Activated B cell treated with CpG ODN at 0.5 μM for 24 hours (primary cell): ENCODE data around the gene NAPG. TPM values are rescaled to one million over a fixed set of nuclear protein-coding genes. Genes with fewer than 3 reads are reported as not detected.
"Not testable (repeated sequence)": the region's sequence is repeated elsewhere in the genome, so short reads cannot be mapped to it uniquely, and the experiment has no call there.

Experiments used
- ATAC-seq: fragments of 200-7000 bp; cut with Tn5 transposase; one replicate; pipeline ENCODE4 v1.10.0; 2021; ENCODE audit warnings: low read depth, mild to moderate bottlenecking, moderate library complexity
- CTCF ChIA-PET: fragments of 350-600 bp; sonication (Branson Sonifier 250); formaldehyde crosslinking; loops from one replicate; lab custom pipeline; 2021; ENCODE audit warnings: antibody characterized with exemption; lab: Charles Lee
- POLR2A ChIA-PET: fragments of 350-600 bp; sonication (Branson Sonifier 250); formaldehyde crosslinking; loops from one replicate; lab custom pipeline; 2021; ENCODE audit warnings: antibody characterized with exemption; lab: Charles Lee
- DNase-seq: peaks from one replicate; pipeline ENCODE4 v3.0.0; 2022
- H3K27ac Mint-ChIP-seq: one replicate; pipeline ENCODE4 v1.8.0; 2020; ENCODE audit warnings: mixed read lengths
- H3K27me3 Mint-ChIP-seq: one replicate; pipeline ENCODE4 v1.8.0; 2021; ENCODE audit warnings: mixed read lengths
- H3K36me3 Mint-ChIP-seq: one replicate; pipeline ENCODE4 v1.8.0; 2021; ENCODE audit warnings: low read depth, mixed read lengths
- H3K4me1 Mint-ChIP-seq: one replicate; pipeline ENCODE4 v1.8.0; 2021; ENCODE audit warnings: mixed read lengths
- H3K4me3 Mint-ChIP-seq: one replicate; pipeline ENCODE4 v1.8.0; 2020; ENCODE audit warnings: mild to moderate bottlenecking, mixed read lengths
- H3K9me3 Mint-ChIP-seq: one replicate; pipeline ENCODE4 v1.8.0; 2020; ENCODE audit warnings: mixed read lengths
- intact Hi-C: fragments of 100-400 bp; cut with micrococcal nuclease; formaldehyde crosslinking; loops from one replicate; pipeline ENCODE4 v1.15.1; 2024
- total RNA-seq: library from RNA; stranded (reverse); gene quantifications from 2 replicates; pipeline ENCODE4 v1.2.3, GENCODE V29; 2022
- TF ChIP-seq, protein P1 (sequence below): fragments of 200-600 bp; IDR thresholded peaks from one replicate; pipeline ENCODE4 v1.8.0; 2022; ENCODE audit warnings: antibody characterized with exemption, mild to moderate bottlenecking

NAPG gene
- total RNA-seq, 1 donor from 2014 or later: 33.3 TPM

DNA sequence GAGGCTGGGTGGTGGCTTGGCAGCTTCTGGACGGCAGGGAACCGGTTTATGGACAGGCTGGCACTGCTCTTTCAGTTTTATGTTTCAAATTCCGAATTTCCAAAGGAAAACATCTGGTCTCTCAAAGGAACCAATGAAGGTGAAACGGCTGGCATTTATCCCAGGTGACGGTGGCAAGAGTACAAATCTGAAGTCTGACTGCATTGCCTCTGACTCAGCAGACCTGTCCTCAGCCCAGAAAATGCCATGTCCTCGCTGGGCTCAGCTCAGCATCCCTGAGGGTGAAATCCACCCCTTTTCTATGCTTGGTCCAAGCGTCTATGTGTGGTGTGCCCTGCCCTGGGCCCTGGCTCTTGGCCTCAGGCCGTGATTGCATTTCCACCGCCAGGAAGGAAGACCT is 38.1 kb downstream of the NAPG start:
- Mint-ChIP-seq H3K4me3 (no peak overlapping the region), H3K27me3 (no peaks in the 10 kb centered on the region), H3K27ac (no peak overlapping the region), H3K9me3 (no peaks in the 10 kb centered on the region), H3K4me1 (peaks cover 13% of the 10 kb centered on the region), H3K36me3 (no peaks in the 10 kb centered on the region)
- no peak for DNase-seq
- ChIA-PET CTCF (no interaction called here), POLR2A (no interaction called here)
- TF ChIP-seq, protein P1, sequence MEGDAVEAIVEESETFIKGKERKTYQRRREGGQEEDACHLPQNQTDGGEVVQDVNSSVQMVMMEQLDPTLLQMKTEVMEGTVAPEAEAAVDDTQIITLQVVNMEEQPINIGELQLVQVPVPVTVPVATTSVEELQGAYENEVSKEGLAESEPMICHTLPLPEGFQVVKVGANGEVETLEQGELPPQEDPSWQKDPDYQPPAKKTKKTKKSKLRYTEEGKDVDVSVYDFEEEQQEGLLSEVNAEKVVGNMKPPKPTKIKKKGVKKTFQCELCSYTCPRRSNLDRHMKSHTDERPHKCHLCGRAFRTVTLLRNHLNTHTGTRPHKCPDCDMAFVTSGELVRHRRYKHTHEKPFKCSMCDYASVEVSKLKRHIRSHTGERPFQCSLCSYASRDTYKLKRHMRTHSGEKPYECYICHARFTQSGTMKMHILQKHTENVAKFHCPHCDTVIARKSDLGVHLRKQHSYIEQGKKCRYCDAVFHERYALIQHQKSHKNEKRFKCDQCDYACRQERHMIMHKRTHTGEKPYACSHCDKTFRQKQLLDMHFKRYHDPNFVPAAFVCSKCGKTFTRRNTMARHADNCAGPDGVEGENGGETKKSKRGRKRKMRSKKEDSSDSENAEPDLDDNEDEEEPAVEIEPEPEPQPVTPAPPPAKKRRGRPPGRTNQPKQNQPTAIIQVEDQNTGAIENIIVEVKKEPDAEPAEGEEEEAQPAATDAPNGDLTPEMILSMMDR: no peak
- intact Hi-C loops: loop anchor here (5.0 to 10.0 kb wide), 2 partner anchors 138 to 991 kb away; no protein-coding TSS in a partner anchor
- ATAC-seq: no peak

DNA sequence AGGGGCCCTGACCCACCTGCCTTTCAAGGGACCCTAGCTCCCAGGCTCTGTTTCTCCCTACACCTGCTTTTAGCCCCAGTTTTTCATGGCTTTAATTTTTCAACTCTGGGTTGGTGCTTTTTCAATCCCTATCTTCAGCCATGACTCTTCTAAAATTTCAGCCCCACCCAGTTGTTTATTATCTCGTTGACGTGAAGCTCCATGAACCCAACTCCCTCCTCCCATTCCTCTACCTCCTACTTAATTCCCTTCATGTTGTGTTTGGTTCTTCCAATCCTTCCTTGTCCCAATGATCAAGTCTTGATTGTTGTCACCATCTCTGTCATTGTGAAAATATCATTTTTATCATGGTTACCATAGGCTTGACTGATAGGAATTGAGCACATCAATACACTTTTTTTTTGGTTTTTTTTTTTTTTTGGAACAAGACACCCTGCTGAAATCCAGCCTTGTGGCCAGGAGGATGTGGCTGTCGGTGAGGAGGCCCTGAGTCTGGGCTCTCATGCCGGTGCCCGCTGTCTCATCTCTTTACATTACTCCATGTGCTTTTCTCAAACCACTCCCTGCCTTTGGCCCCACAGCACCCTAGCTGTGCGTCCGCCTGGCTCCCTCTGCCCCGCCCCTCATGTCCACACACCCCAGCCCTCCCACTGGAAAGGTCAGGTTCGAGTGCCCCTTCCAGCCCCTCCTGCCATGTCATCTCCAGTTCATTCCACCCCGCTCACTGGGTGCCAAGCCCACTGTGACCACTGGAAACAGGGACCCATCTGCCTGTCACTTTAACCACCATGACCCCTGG is 39.3 kb downstream of the NAPG start:
- Mint-ChIP-seq H3K27me3 (no peaks in the 10 kb centered on the region), H3K27ac (no peak overlapping the region), H3K4me3 (no peak overlapping the region), H3K9me3 (peaks cover 3% of the 10 kb centered on the region), H3K4me1 (peaks cover 7% of the 10 kb centered on the region), H3K36me3 (no peaks in the 10 kb centered on the region)
- TF ChIP-seq, protein P1: no peak
- ATAC-seq (no peak), DNase-seq (no peak)
- intact Hi-C loops: loop anchor here (5.0 to 10.0 kb wide), 2 partner anchors 137 to 990 kb away; no protein-coding TSS in a partner anchor
- ChIA-PET CTCF (no interaction called here), POLR2A (no interaction called here)

DNA sequence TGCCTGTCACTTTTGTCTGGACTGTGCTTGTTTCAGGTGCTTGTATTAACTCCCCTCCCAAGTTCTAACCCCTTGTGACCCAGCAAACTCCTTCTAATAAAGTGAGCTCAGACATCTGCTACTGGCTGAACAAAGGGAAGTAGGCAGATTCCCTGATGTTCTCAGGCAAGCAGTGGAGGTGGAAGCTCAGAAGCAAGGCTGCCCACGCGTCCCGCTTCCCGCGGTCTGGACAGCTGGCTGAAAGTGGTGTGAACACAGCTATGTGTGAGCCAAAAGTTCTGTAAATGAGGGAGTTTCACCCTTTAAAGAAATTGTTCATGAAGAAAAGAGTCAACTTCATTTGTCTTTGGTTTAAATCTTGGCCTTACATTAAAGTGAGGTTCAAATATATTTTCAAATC is 40.0 kb downstream of the NAPG start:
- intact Hi-C loops: loop anchor here (10.0 kb wide), 1 partner anchor 989 kb away; no protein-coding TSS in a partner anchor
- no peak for ATAC-seq
- TF ChIP-seq, protein P1: no peak
- Mint-ChIP-seq H3K36me3 (no peaks in the 10 kb centered on the region), H3K9me3 (peaks cover 3% of the 10 kb centered on the region), H3K4me3 (no peak overlapping the region), H3K27ac (no peak overlapping the region), H3K4me1 (peaks cover under 1% of the 10 kb centered on the region), H3K27me3 (no peaks in the 10 kb centered on the region)
- CTCF ChIA-PET: no interaction called here
- DNase-seq: no peak
- POLR2A ChIA-PET: no interaction called here

DNA sequence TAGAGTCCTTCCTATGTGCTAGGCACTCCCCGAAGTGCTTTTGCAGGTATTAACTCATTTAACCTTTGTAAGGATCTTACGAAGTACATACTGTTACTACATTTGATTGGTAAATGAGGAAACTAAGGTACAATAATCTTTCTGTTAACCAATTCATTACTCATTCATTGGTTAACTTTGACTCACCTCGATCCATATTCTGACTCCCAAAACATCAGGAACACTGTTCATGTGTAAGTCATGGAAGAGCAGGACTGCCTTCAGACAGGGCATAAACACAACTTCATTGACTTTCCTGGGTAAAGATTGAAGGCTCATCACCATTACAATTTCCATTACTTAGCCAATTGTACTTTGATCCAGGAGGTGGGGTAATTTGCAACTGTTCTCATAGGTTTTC is 40.6 kb downstream of the NAPG start:
- TF ChIP-seq, protein P1: no peak
- H3K4me3 Mint-ChIP-seq: no peak overlapping the region
- ChIA-PET POLR2A (no interaction called here), CTCF (no interaction called here)
- intact Hi-C loops: loop anchor here (10.0 kb wide), 1 partner anchor 988 kb away; no protein-coding TSS in a partner anchor
- H3K4me1 Mint-ChIP-seq: no peaks in the 10 kb centered on the region
- ATAC-seq (no peak), DNase-seq (no peak)
- no peaks in the 10 kb centered on the region for H3K36me3 Mint-ChIP-seq
- no peaks in the 10 kb centered on the region for H3K27me3 Mint-ChIP-seq
- H3K27ac Mint-ChIP-seq: no peak overlapping the region
- peaks cover 3% of the 10 kb centered on the region for H3K9me3 Mint-ChIP-seq

DNA sequence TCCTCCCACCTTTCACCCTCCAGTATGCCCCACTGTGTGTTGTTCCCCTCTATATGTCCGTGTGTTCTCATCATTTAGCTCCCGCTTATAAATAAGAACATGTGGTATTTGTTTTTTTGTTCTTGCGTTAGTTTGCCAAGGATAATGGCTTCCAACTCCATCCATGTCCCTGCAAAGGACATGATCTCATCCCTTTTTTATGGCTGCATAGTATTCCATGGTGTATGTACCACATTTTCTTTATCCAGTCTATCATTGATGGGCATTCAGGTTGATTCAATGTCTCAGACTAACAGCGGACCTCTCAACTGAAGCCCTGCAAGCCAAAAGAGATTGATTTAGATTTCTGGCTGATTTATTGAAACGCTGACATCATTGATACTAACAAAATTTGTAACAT is 44.1 kb downstream of the NAPG start:
- CTCF ChIA-PET: interaction anchor here (1.9 kb wide), 1 partner anchor 10 kb away, joined by 9 read pairs; no protein-coding TSS in a partner anchor

More for the DNA sequence above, 44.1 kb downstream of the NAPG start:
- H3K9me3 Mint-ChIP-seq, POLR2A ChIA-PET, ATAC-seq, H3K36me3 Mint-ChIP-seq, H3K4me1 Mint-ChIP-seq, DNase-seq, H3K27ac Mint-ChIP-seq, H3K27me3 Mint-ChIP-seq, H3K4me3 Mint-ChIP-seq: not testable (repeated sequence)
- intact Hi-C loops: loop anchor here (10.0 kb wide), 1 partner anchor 985 kb away; no protein-coding TSS in a partner anchor
